Adrenal gland (tissue), 12 donors: Measurements from ENCODE around the gene KCNAB2. TPM values are rescaled to one million over a fixed set of nuclear protein-coding genes. Genes with fewer than 3 reads are reported as not detected.
"Not testable (repeated sequence)": the region's sequence is repeated elsewhere in the genome, so short reads cannot be mapped to it uniquely, and the experiment has no call there.

Source experiments
- DNase-seq, 7 donors: peaks; one replicate each; pipeline ENCODE4 v3.0.0-alpha.2; 2019 to 2020
- H3K27ac ChIP-seq, 5 donors: fragments of 200-600 bp; sonication (generic) in 4 of 5; 1 replicate in 3 of 5; 2 replicates in 2 of 5; pipeline versions ENCODE4 v1.5.1 to v1.8.0; 2016 to 2020; ENCODE audit warnings: mild to moderate bottlenecking in 1 of 5
- H3K27me3 ChIP-seq: fragments of 200-600 bp; 2 replicates; pipeline ENCODE4 v1.8.0; 2021
- H3K36me3 ChIP-seq, 2 donors: fragments of 200-600 bp; replicated peaks in 1 of 2; 1 replicate in 1 of 2; 2 replicates in 1 of 2; pipeline versions ENCODE4 v1.5.1 to v1.8.0; 2018 to 2022
- H3K4me1 ChIP-seq, 2 donors: fragments of 200-600 bp; replicated peaks in 1 of 2; 1 replicate in 1 of 2; 2 replicates in 1 of 2; pipeline versions ENCODE4 v1.5.1 to v1.8.0; 2018 to 2021
- H3K4me3 ChIP-seq, 4 donors: fragments of 200-600 bp; sonication (generic) in 3 of 4; one replicate each; pipeline ENCODE4 v1.5.1; 2016 to 2018
- H3K9me3 ChIP-seq, 3 donors: fragments of 200-600 bp; sonication (generic) in 1 of 3; replicated peaks in 1 of 3; 1 replicate in 2 of 3; 2 replicates in 1 of 3; pipeline versions ENCODE4 v1.5.1 to v1.8.0; 2016 to 2021
- CTCF ChIP-seq, 6 experiments: fragments of 450-650 bp in 4 of 6; fragments of 200-600 bp in 2 of 6; sonication (generic) in 1 of 6; IDR thresholded peaks; 1 replicate in 5 of 6; 2 replicates in 1 of 6; pipeline versions ENCODE4 v1.5.1 to v1.8.0; 2016 to 2021; ENCODE audit warnings: antibody characterized with exemption in 6 of 6, mild to moderate bottlenecking in 2 of 6, moderate library complexity in 1 of 6
- POLR2A ChIP-seq, 2 donors: fragments of 450-650 bp; IDR thresholded peaks; one replicate each; pipeline ENCODE4 v1.6.1; 2017; ENCODE audit warnings: antibody characterized with exemption in 2 of 2, mild to moderate bottlenecking in 2 of 2, moderate library complexity in 1 of 2
- WGBS, 4 donors: extraction: QIAGEN DNeasy Blood & Tissue Kit in 2 of 4; methylation state at CpG; one replicate each; pipeline versions ENCODE4 v1.1.5 to v1.1.7; 2013 to 2017; 5-methylcytosine and 5-hydroxymethylcytosine counted together
- intact Hi-C, 2 donors: fragments of 100-400 bp; cut with DNase I; formaldehyde crosslinking; loops; one replicate each; pipeline versions ENCODE4 v1.14.1 to v1.15.0; 2022 to 2023
- polyA plus RNA-seq, 3 donors: library from polyadenylated mRNA; stranded (reverse); fragments of 200-250 nt in 2 of 3; fragments of 350-450 nt in 1 of 3; fragmentation: Illumina TruSeq in 1 of 3; extraction: RNeasy Lipid Tissue Mini Kit (QIAGEN cat#74804) in 1 of 3; gene quantifications; one replicate each; pipeline ENCODE4 v1.2.3, GENCODE V29; 2013 to 2014
- total RNA-seq, 9 donors: library from RNA; depleted of rRNA in 4 of 9; stranded (reverse); fragments of >200 nt in 4 of 9; fragments of 120-200 nt in 1 of 9; fragmentation: NEBNext Ultra II Directional in 1 of 9; extraction: Animal tissue kit (Norgen Biotek cat#: 25700) in 1 of 9; gene quantifications; one replicate each; pipeline versions ENCODE4 v1.1.0 to v1.2.4, GENCODE V29; 2013 to 2023
- donor health status: healthy with polysubstance abuse.
- donor health status: Bipolar disorder and iron deficiency.
- donor health status: DM: yes; HTN: yes; CAD: no.
- donor health status: DM: no; HTN: no; CAD: no.
- donor health status: DM: no; HTN: no; CAD: no.
- donor health status: DM: yes; HTN: yes; CAD: no.

The KCNAB2 gene
- total and polyA plus RNA-seq, 12 donors: 2.2 to 48.0 (median 16.8) TPM

GRCh38 chr1:6072774-6073479 lies 27.2 kb downstream of the KCNAB2 start:
- intact Hi-C loops: no loop called here
- H3K27ac ChIP-seq: no peak overlapping the region
- H3K4me3 ChIP-seq: no peak overlapping the region
- WGBS, 4 donors: 88 to 90% (median 89%) methylated on average over 14 to 17 of the region's 17 CpGs
- no peak for DNase-seq
- no peaks in the 10 kb centered on the region for H3K27me3 ChIP-seq
- H3K9me3 ChIP-seq: no peaks in the 10 kb centered on the region
- no peaks in the 10 kb centered on the region for H3K4me1 ChIP-seq
- TF ChIP-seq CTCF (IDR thresholded peaks at IDR 0.05) (no peak), POLR2A (IDR thresholded peaks at IDR 0.05) (no peak)
- no peaks in the 10 kb centered on the region for H3K36me3 ChIP-seq

GRCh38 chr1:6073480-6074053 lies 27.9 kb downstream of the KCNAB2 start:
- Histone ChIP-seq H3K27me3 (no peaks in the 10 kb centered on the region), H3K4me1 (no peaks in the 10 kb centered on the region), H3K36me3 (no peaks in the 10 kb centered on the region), H3K4me3 (no peak overlapping the region), H3K9me3 (no peaks in the 10 kb centered on the region), H3K27ac (no peak overlapping the region)
- no peak for TF ChIP-seq POLR2A (IDR thresholded peaks at IDR 0.05)
- TF ChIP-seq CTCF (IDR thresholded peaks at IDR 0.05): no peak
- 86 to 94% (median 90%) methylated on average over 7 to 15 of the region's 15 CpGs for WGBS, 4 donors
- no peak for DNase-seq
- intact Hi-C loops: no loop called here

DNA sequence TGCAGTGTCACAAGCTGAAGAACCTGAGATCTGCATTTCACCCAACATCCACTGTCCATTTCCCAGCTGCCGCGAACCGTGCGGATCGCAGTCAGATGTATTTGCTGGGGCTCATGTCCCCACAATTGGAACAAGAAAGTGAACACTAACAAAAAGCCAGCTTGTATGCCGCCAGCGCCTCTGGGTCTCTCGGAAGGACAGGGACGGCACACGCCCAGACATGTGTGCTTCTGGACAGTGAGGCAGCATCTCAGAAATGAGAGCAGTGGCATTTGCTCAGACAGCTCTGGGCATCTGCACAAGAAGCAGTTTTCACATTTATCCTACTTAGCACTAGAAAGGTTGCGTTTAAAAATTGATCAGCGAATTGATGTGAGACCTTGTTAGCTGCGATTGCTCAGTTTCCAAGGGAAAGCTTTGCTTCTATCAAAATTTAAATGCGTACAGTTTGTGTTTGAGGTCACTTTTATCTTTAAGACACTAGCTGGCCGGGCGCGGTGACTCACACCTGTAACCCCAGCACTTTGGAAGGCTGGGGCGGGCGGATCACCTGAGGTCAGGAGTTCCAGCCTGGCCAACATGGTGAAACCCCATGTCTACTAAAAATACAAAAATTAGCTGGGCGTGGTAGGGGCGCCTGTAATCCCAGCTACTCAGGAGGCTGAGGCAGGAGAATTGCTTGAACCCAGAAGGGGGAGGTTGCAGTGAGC lies 28.7 kb downstream of the KCNAB2 start:
- Histone ChIP-seq H3K4me1 (no peaks in the 10 kb centered on the region), H3K4me3 (no peak overlapping the region), H3K9me3 (no peaks in the 10 kb centered on the region), H3K36me3 (no peaks in the 10 kb centered on the region), H3K27ac (no peak overlapping the region), H3K27me3 (no peaks in the 10 kb centered on the region)
- intact Hi-C loops: no loop called here
- no peak for TF ChIP-seq POLR2A (IDR thresholded peaks at IDR 0.05)
- no peak for TF ChIP-seq CTCF (IDR thresholded peaks at IDR 0.05)
- no peak for DNase-seq
- WGBS, 4 donors: 94 to 97% (median 96%) methylated on average over 21 of the region's 21 CpGs

DNA sequence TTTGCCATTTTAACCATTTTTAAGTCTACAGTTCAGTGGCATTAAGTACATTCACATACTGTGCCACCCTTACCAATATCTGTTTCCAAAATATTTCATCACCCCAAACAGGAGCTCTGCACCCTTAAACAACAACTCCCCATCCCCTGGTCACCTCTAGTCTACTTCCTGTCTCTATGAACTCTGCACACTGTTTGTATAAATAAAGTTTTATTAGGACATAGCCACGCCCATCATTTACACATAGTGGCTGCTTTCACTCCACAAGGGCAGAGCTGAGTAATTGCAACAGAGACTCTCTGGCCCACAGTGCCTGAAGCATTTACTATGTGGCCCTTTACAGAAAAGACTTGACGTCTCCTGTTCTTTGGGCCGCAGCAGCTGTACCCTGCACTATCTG lies 30.1 kb downstream of the KCNAB2 start:
- Histone ChIP-seq H3K36me3 (no peaks in the 10 kb centered on the region), H3K27ac (no peak overlapping the region), H3K4me3 (no peak overlapping the region), H3K9me3 (no peaks in the 10 kb centered on the region), H3K27me3 (no peaks in the 10 kb centered on the region), H3K4me1 (no peaks in the 10 kb centered on the region)
- DNase-seq: no peak
- intact Hi-C loops: no loop called here
- TF ChIP-seq CTCF (IDR thresholded peaks at IDR 0.05): no peak
- WGBS, 4 donors: 97 to 100% (median 98%) methylated on average over 3 of the region's 3 CpGs

DNA sequence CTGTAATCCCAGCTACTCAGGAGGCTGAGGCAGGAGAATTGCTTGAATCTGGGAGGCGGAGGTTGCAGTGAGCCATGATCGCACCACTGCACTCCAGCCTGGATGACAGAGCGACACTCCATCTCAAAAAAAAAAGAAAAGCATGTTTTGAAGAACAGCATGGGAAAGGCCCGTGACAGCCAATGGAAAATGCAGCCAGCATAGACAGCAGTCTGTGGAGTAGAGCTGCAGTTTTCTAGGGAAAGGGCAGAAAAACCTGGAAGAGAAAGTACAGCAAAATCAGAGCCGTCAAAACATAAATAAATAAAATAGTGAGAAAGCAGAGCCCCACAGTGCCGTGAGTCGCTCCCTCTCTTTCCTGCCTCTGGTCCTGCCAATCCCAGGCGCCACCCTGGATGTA lies 31.4 kb downstream of the KCNAB2 start:
- 88 to 94% (median 91%) methylated on average over 8 of the region's 8 CpGs for WGBS, 4 donors
- H3K4me1 ChIP-seq, H3K27ac ChIP-seq, H3K9me3 ChIP-seq, H3K4me3 ChIP-seq, H3K36me3 ChIP-seq, DNase-seq, intact Hi-C loops, H3K27me3 ChIP-seq: not testable (repeated sequence)
